Breast epithelium (tissue), 4 donors: ENCODE results near the gene TNFRSF12A. TPM values are rescaled to one million over a fixed set of nuclear protein-coding genes. Genes with fewer than 3 reads are reported as not detected.
"Not testable (repeated sequence)": the region's sequence is repeated elsewhere in the genome, so short reads cannot be mapped to it uniquely, and the experiment has no call there.

Experiments
- DNase-seq, 2 donors: peaks; one replicate each; pipeline ENCODE4 v3.0.0-alpha.2; 2019; ENCODE audit warnings: low spot score in 2 of 2
- H3K27ac ChIP-seq, 2 donors: fragments of 200-600 bp; sonication (generic) in 1 of 2; one replicate each; pipeline ENCODE4 v1.5.1; 2016 to 2019; ENCODE audit warnings: mild to moderate bottlenecking in 1 of 2
- H3K27me3 ChIP-seq, 2 donors: fragments of 200-600 bp; sonication (generic) in 1 of 2; one replicate each; pipeline versions ENCODE4 v1.5.1 to v1.6.0; 2017 to 2019; ENCODE audit warnings: control low read depth in 1 of 2, mild to moderate bottlenecking in 1 of 2
- H3K36me3 ChIP-seq: fragments of 200-600 bp; one replicate; pipeline ENCODE4 v1.5.1; 2019
- H3K4me1 ChIP-seq, 2 donors: fragments of 200-600 bp; sonication (generic); one replicate each; pipeline ENCODE4 v1.5.1; 2016 to 2019; ENCODE audit warnings: control low read depth in 1 of 2
- H3K4me3 ChIP-seq, 3 donors: fragments of 200-600 bp; sonication (generic); 1 replicate in 2 of 3; 2 replicates in 1 of 3; pipeline ENCODE4 v1.5.1; 2016 to 2019; ENCODE audit warnings: mild to moderate bottlenecking in 3 of 3, moderate library complexity in 2 of 3
- H3K9me3 ChIP-seq, 2 donors: fragments of 200-600 bp; sonication (generic) in 1 of 2; one replicate each; pipeline ENCODE4 v1.5.1; 2016 to 2019; ENCODE audit warnings: control low read depth in 1 of 2
- CTCF ChIP-seq, 3 donors: fragments of 450-650 bp; IDR thresholded peaks; one replicate each; pipeline ENCODE4 v1.5.1; 2016 to 2017; ENCODE audit warnings: antibody characterized with exemption in 3 of 3, mild to moderate bottlenecking in 3 of 3, moderate library complexity in 3 of 3
- POLR2A ChIP-seq: fragments of 450-650 bp; IDR thresholded peaks from one replicate; pipeline ENCODE4 v1.6.1; 2016; ENCODE audit warnings: antibody characterized with exemption, mild to moderate bottlenecking, moderate library complexity
- POLR2AphosphoS5 ChIP-seq, 3 donors: sonication (generic); formaldehyde crosslinking; IDR thresholded peaks; one replicate each; pipeline ENCODE4 v1.6.1; 2017; ENCODE audit warnings: antibody characterized with exemption in 3 of 3
- intact Hi-C: fragments of 100-400 bp; cut with DNase I; formaldehyde crosslinking; loops from one replicate; pipeline ENCODE4 v1.15.1; 2023; ENCODE audit warnings: low total_unique reads
- total RNA-seq, 3 donors: library from RNA; depleted of rRNA; stranded (reverse); fragments of >200 nt; gene quantifications; one replicate each; pipeline ENCODE4 v1.1.0, GENCODE V29; 2016

The TNFRSF12A gene
- total RNA-seq, 3 donors from 2014 or later, result 6.9 to 74.1 (median 36.7) TPM

- Histone ChIP-seq H3K4me1 (no peaks in the 10 kb centered on the region), H3K27ac (no peak overlapping the region), H3K27me3 (peaks cover 0 to 11% of the 10 kb centered on the region in 2 donors), H3K9me3 (no peaks in the 10 kb centered on the region), H3K4me3 (no peak overlapping the region), H3K36me3 (no peaks in the 10 kb centered on the region)
- intact Hi-C loops, result loop anchor here (10.0 kb wide), 1 partner anchor 113 kb away; no protein-coding TSS in a partner anchor
- no peak for TF ChIP-seq POLR2AphosphoS5 (IDR thresholded peaks at IDR 0.05)
- TF ChIP-seq CTCF (IDR thresholded peaks at IDR 0.05), result no peak
- TF ChIP-seq POLR2A, result no peak
- DNase-seq, result no peak
Measured at GRCh38 chr16:3051494-3051893, 31.3 kb downstream of the TNFRSF12A start.

- H3K27ac ChIP-seq, H3K4me1 ChIP-seq, H3K9me3 ChIP-seq, H3K27me3 ChIP-seq, DNase-seq, H3K36me3 ChIP-seq, H3K4me3 ChIP-seq: not testable (repeated sequence)
- intact Hi-C loops, result loop anchor here (10.0 kb wide), 1 partner anchor 112 kb away; no protein-coding TSS in a partner anchor
Measured at GRCh38 chr16:3052571-3053329, 32.6 kb downstream of the TNFRSF12A start.

- intact Hi-C loops, result loop anchor here (10.0 kb wide), 1 partner anchor 111 kb away; no protein-coding TSS in a partner anchor
- not testable (repeated sequence) for H3K27me3 ChIP-seq, H3K9me3 ChIP-seq, H3K4me1 ChIP-seq, H3K27ac ChIP-seq, H3K36me3 ChIP-seq, H3K4me3 ChIP-seq, DNase-seq
Measured at GRCh38 chr16:3053330-3053710, 33.2 kb downstream of the TNFRSF12A start.

GRCh38 chr16:3054965-3055733 lies 35.0 kb downstream of the TNFRSF12A start:
- no peaks in the 10 kb centered on the region for H3K27me3 ChIP-seq
- H3K4me1 ChIP-seq, result no peaks in the 10 kb centered on the region
- no peak for DNase-seq
- no peaks in the 10 kb centered on the region for H3K36me3 ChIP-seq
- H3K9me3 ChIP-seq, result no peaks in the 10 kb centered on the region
- no peak for TF ChIP-seq POLR2A
- H3K4me3 ChIP-seq, result no peak overlapping the region
- intact Hi-C loops, result loop anchor here (10.0 kb wide), 1 partner anchor 110 kb away; no protein-coding TSS in a partner anchor
- no peak overlapping the region for H3K27ac ChIP-seq

GRCh38 chr16:3055734-3056115 lies 35.6 kb downstream of the TNFRSF12A start:
- not testable (repeated sequence) for DNase-seq, H3K9me3 ChIP-seq, H3K27me3 ChIP-seq, H3K36me3 ChIP-seq, H3K4me1 ChIP-seq, H3K27ac ChIP-seq, H3K4me3 ChIP-seq
- intact Hi-C loops, result loop anchor here (10.0 kb wide), 1 partner anchor 109 kb away; no protein-coding TSS in a partner anchor

- H3K36me3 ChIP-seq, result no peaks in the 10 kb centered on the region
- H3K9me3 ChIP-seq, result no peaks in the 10 kb centered on the region
- no peak overlapping the region for H3K4me3 ChIP-seq
- intact Hi-C loops, result loop anchor here (10.0 kb wide), 1 partner anchor 108 kb away; no protein-coding TSS in a partner anchor
- no peaks in the 10 kb centered on the region for H3K4me1 ChIP-seq
- no peaks in the 10 kb centered on the region for H3K27me3 ChIP-seq
- no peak for TF ChIP-seq CTCF (IDR thresholded peaks at IDR 0.05)
- TF ChIP-seq POLR2AphosphoS5 (IDR thresholded peaks at IDR 0.05), result no peak
- TF ChIP-seq POLR2A, result no peak
- no peak overlapping the region for H3K27ac ChIP-seq
- DNase-seq, result no peak
Measured at GRCh38 chr16:3056336-3057180, 36.4 kb downstream of the TNFRSF12A start.
